RWPE1 (cell line): ENCODE data around the gene KPNA6.
"Not testable (repeated sequence)": the region's sequence is repeated elsewhere in the genome, so short reads cannot be mapped to it uniquely, and the experiment has no call there.

ENCODE experiments used
- CTCF ChIA-PET: fragments of 350-600 bp; sonication (Branson Sonifier 250); formaldehyde crosslinking; extraction: SDS; loops from one replicate; lab custom pipeline; 2021; lab: Yijun Ruan, JAX
- POLR2A ChIA-PET: fragments of 400-600 bp; formaldehyde crosslinking; extraction: SDS; loops from one replicate; lab custom pipeline; 2020; ENCODE audit warnings: antibody characterized with exemption; ENCODE audit not compliant: low non-redundant PET; lab: Yijun Ruan, JAX
- DNase-seq: peaks from one replicate; pipeline ENCODE4 v3.0.0; 2012; ENCODE audit warnings: low spot score
- H3K27ac ChIP-seq: fragments of 450-650 bp; 2 replicates; pipeline ENCODE4 v1.5.1; 2017
- CTCF ChIP-seq: fragments of 450-650 bp; conservative IDR thresholded peaks from 2 replicates; pipeline ENCODE4 v1.5.1; 2017; ENCODE audit warnings: low read depth, mild to moderate bottlenecking

The KPNA6 gene

GRCh38 chr1:32125313-32125712 is 17.5 kb downstream of the KPNA6 start:
- H3K27ac ChIP-seq: no peak overlapping the region
- no peak for DNase-seq
- ChIA-PET CTCF (no interaction called here), POLR2A (no interaction called here)
- TF ChIP-seq CTCF: no peak

- H3K27ac ChIP-seq: no peak overlapping the region
- ChIA-PET POLR2A (no interaction called here), CTCF (no interaction called here)
- no peak for TF ChIP-seq CTCF
- DNase-seq: no peak
Observed at GRCh38 chr1:32126770-32127169, 18.9 kb downstream of the KPNA6 start.

- no peak overlapping the region for H3K27ac ChIP-seq
- POLR2A ChIA-PET: interaction anchor here (0.6 kb wide), 1 partner anchor 44 kb away, joined by 3 read pairs; no protein-coding TSS in a partner anchor
- no peak for DNase-seq
- TF ChIP-seq CTCF: no peak
- CTCF ChIA-PET: interaction anchor here (0.5 to 0.9 kb wide), 2 partner anchors 9 to 13 kb away, joined by 3 to 4 read pairs; no protein-coding TSS in a partner anchor
Observed at GRCh38 chr1:32127409-32128198, 19.7 kb downstream of the KPNA6 start.

- ChIA-PET CTCF (interaction anchor here (0.9 kb wide), 1 partner anchor 8 kb away, joined by 4 read pairs; no protein-coding TSS in a partner anchor), POLR2A (interaction anchor here (0.6 kb wide), 1 partner anchor 45 kb away, joined by 3 read pairs; no protein-coding TSS in a partner anchor)
- TF ChIP-seq CTCF: no peak
- H3K27ac ChIP-seq: no peak overlapping the region
- DNase-seq: no peak
Observed at GRCh38 chr1:32128479-32128878, 20.6 kb downstream of the KPNA6 start.

GRCh38 chr1:32128964-32129363 is 21.1 kb downstream of the KPNA6 start:
- no peak overlapping the region for H3K27ac ChIP-seq
- no peak for TF ChIP-seq CTCF
- ChIA-PET CTCF (no interaction called here), POLR2A (no interaction called here)
- no peak for DNase-seq

GRCh38 chr1:32133950-32134280 is 26.1 kb downstream of the KPNA6 start:
- DNase-seq, POLR2A ChIA-PET: not testable (repeated sequence)
- H3K27ac ChIP-seq: peak overlapping the region; percentile 91
- CTCF ChIA-PET: interaction anchor here (0.6 to 0.7 kb wide), 3 partner anchors 25 to 59 kb away, joined by 3 to 4 read pairs (median 3); no protein-coding TSS in a partner anchor

GRCh38 chr1:32137111-32137510 is 29.3 kb downstream of the KPNA6 start:
- no peak for TF ChIP-seq CTCF
- CTCF ChIA-PET: no interaction called here
- POLR2A ChIA-PET: no interaction called here

More at GRCh38 chr1:32137111-32137510, 29.3 kb downstream of the KPNA6 start:
- no peak overlapping the region for H3K27ac ChIP-seq
- DNase-seq: no peak
